22Rv1 (cell line): ENCODE results near the gene PSME3.

Experiments
- CTCF ChIP-seq: fragments of 450-650 bp; IDR thresholded peaks from 2 replicates; pipeline ENCODE4 v1.5.1; 2017; ENCODE audit warnings: mild to moderate bottlenecking
- ZFX ChIP-seq: fragments of 450-650 bp; IDR thresholded peaks from 2 replicates; pipeline ENCODE4 v1.6.1; 2017; ENCODE audit warnings: antibody characterized with exemption, borderline replicate concordance

- TF ChIP-seq CTCF (no peak), ZFX (no peak)
Measured at GRCh38 chr17:42832934-42833766, at the start of gene PSME3.
